IPS-18c (cell line): ENCODE results near the gene KLHL29.

ENCODE experiments used
- H3K4me3 ChIP-seq: 2 replicates; pipeline ENCODE4 v1.7.0; 2013; ENCODE audit warnings: low read depth, mild to moderate bottlenecking, low read length, moderate library complexity; ENCODE audit not compliant: insufficient read depth
- H3K9me3 ChIP-seq: one replicate; pipeline ENCODE4 v1.6.1; 2013; ENCODE audit warnings: mild to moderate bottlenecking, low read length, moderate library complexity; ENCODE audit not compliant: control insufficient read depth, insufficient read depth

KLHL29 gene

GRCh38 chr2:23669413-23670244 lies 284.6 kb downstream of the KLHL29 start:
- no peaks in the 10 kb centered on the region for H3K9me3 ChIP-seq
- H3K4me3 ChIP-seq: no peak overlapping the region

GRCh38 chr2:23670245-23670592 lies 285.2 kb downstream of the KLHL29 start:
- H3K9me3 ChIP-seq: no peaks in the 10 kb centered on the region

GRCh38 chr2:23673082-23673481 lies 288.1 kb downstream of the KLHL29 start:
- Histone ChIP-seq H3K9me3 (no peaks in the 10 kb centered on the region), H3K4me3 (no peak overlapping the region)

More at GRCh38 chr2:23670245-23670592, 285.2 kb downstream of the KLHL29 start:
- no peak overlapping the region for H3K4me3 ChIP-seq

GRCh38 chr2:23673830-23674679 lies 289.1 kb downstream of the KLHL29 start:
- no peak overlapping the region for H3K4me3 ChIP-seq
- no peaks in the 10 kb centered on the region for H3K9me3 ChIP-seq

- H3K9me3 ChIP-seq: no peaks in the 10 kb centered on the region
- H3K4me3 ChIP-seq: no peak overlapping the region
Measured at GRCh38 chr2:23675506-23675905, 290.5 kb downstream of the KLHL29 start.

GRCh38 chr2:23677836-23678235 lies 292.9 kb downstream of the KLHL29 start:
- Histone ChIP-seq H3K9me3 (no peaks in the 10 kb centered on the region), H3K4me3 (no peak overlapping the region)

- no peak overlapping the region for H3K4me3 ChIP-seq
- H3K9me3 ChIP-seq: no peaks in the 10 kb centered on the region
Measured at GRCh38 chr2:23679044-23679443, 294.1 kb downstream of the KLHL29 start.

- Histone ChIP-seq H3K4me3 (no peak overlapping the region), H3K9me3 (peaks cover 2% of the 10 kb centered on the region)
Measured at GRCh38 chr2:23680951-23681350, 296.0 kb downstream of the KLHL29 start.

- Histone ChIP-seq H3K9me3 (peaks cover 2% of the 10 kb centered on the region), H3K4me3 (no peak overlapping the region)
Measured at GRCh38 chr2:23681356-23682140, 296.6 kb downstream of the KLHL29 start.

GRCh38 chr2:23682481-23682880 lies 297.5 kb downstream of the KLHL29 start:
- Histone ChIP-seq H3K4me3 (no peak overlapping the region), H3K9me3 (peaks cover 2% of the 10 kb centered on the region)

GRCh38 chr2:23683001-23683400 lies 298.0 kb downstream of the KLHL29 start:
- no peak overlapping the region for H3K4me3 ChIP-seq
- H3K9me3 ChIP-seq: peaks cover 2% of the 10 kb centered on the region

- Histone ChIP-seq H3K4me3 (no peak overlapping the region), H3K9me3 (peaks cover 2% of the 10 kb centered on the region)
Measured at GRCh38 chr2:23684395-23685176, 299.6 kb downstream of the KLHL29 start.

GRCh38 chr2:23685181-23685580 lies 300.2 kb downstream of the KLHL29 start:
- no peak overlapping the region for H3K4me3 ChIP-seq
- H3K9me3 ChIP-seq: peaks cover 2% of the 10 kb centered on the region

- Histone ChIP-seq H3K4me3 (no peak overlapping the region), H3K9me3 (peaks cover 2% of the 10 kb centered on the region)
Measured at GRCh38 chr2:23685706-23686105, 300.7 kb downstream of the KLHL29 start.

GRCh38 chr2:23686405-23687029 lies 301.5 kb downstream of the KLHL29 start:
- H3K4me3 ChIP-seq: no peak overlapping the region
- peaks cover 2% of the 10 kb centered on the region for H3K9me3 ChIP-seq

GRCh38 chr2:23687214-23687613 lies 302.2 kb downstream of the KLHL29 start:
- Histone ChIP-seq H3K9me3 (peaks cover 2% of the 10 kb centered on the region), H3K4me3 (no peak overlapping the region)
